ENCODE results near the gene MSN. TPM values are rescaled to one million over a fixed set of nuclear protein-coding genes. Genes with fewer than 3 reads are reported as not detected.

MSN gene
- total RNA-seq, 1 experiment from 2014 or later: 91.2 TPM

DNA sequence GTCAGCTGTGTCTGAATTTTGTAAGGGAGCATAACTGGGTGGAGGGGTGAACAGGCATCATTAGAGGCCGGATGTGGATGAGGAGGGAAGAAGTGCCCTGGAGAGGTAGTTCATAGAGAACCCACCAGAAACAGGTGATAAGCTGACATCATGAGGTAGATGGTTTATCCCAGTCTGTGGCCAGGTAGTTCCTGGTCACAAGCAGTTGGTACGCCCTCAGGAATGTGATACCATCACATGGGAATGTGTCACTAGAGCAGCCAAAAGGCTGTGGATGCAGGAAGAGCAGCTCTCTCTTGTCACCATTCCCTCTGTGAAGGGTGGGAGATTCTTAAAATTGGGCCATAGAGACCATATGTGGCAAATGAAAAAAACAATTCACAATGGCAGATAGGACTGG lies 21.9 kb downstream of the MSN start:
- Mint-ChIP-seq H3K4me1 (peaks cover 23% of the 10 kb centered on the region), H3K9me3 (peaks cover 11% of the 10 kb centered on the region), H3K27ac (no peak overlapping the region), H3K4me3 (no peak overlapping the region), H3K36me3 (peaks cover 10% of the 10 kb centered on the region; the same call in 1 of the 2 replicates), H3K27me3 (ENCODE audit: low read depth) (no peaks in the 10 kb centered on the region)
- ChIA-PET CTCF (no interaction called here), POLR2A (interaction anchor here (0.6 to 0.7 kb wide), 2 partner anchors 10 to 15 kb away, joined by 3 read pairs; no protein-coding TSS in a partner anchor)
- ATAC-seq (no peak), DNase-seq (ENCODE audit: low spot score) (no peak)
- TF ChIP-seq, protein P1, sequence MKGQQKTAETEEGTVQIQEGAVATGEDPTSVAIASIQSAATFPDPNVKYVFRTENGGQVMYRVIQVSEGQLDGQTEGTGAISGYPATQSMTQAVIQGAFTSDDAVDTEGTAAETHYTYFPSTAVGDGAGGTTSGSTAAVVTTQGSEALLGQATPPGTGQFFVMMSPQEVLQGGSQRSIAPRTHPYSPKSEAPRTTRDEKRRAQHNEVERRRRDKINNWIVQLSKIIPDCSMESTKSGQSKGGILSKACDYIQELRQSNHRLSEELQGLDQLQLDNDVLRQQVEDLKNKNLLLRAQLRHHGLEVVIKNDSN (CRISPR knock-in tag; IDR thresholded peaks at IDR 0.05): no peak
- no peak for TF ChIP-seq EMX1 (CRISPR knock-in tag; IDR thresholded peaks at IDR 0.05)
- TF ChIP-seq MXD4 (CRISPR knock-in tag; IDR thresholded peaks at IDR 0.05; ENCODE audit: borderline replicate concordance): no peak
- TF ChIP-seq NFYB (CRISPR knock-in tag; conservative IDR thresholded peaks at IDR 0.05; ENCODE audit: low read depth): no peak
- TF ChIP-seq, protein P2, sequence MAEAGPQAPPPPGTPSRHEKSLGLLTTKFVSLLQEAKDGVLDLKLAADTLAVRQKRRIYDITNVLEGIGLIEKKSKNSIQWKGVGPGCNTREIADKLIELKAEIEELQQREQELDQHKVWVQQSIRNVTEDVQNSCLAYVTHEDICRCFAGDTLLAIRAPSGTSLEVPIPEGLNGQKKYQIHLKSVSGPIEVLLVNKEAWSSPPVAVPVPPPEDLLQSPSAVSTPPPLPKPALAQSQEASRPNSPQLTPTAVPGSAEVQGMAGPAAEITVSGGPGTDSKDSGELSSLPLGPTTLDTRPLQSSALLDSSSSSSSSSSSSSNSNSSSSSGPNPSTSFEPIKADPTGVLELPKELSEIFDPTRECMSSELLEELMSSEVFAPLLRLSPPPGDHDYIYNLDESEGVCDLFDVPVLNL (CRISPR knock-in tag; IDR thresholded peaks at IDR 0.05; ENCODE audit: borderline replicate concordance, low read depth): no peak
- TF ChIP-seq, protein P3, sequence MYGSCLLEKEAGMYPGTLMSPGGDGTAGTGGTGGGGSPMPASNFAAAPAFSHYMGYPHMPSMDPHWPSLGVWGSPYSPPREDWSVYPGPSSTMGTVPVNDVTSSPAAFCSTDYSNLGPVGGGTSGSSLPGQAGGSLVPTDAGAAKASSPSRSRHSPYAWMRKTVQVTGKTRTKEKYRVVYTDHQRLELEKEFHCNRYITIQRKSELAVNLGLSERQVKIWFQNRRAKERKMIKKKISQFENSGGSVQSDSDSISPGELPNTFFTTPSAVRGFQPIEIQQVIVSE (CRISPR knock-in tag; IDR thresholded peaks at IDR 0.05; ENCODE audit: borderline replicate concordance): no peak
- TF ChIP-seq GTF2I (CRISPR knock-in tag; conservative IDR thresholded peaks at IDR 0.05): no peak
- TF ChIP-seq ZNF138 (CRISPR knock-in tag; conservative IDR thresholded peaks at IDR 0.05): no peak
- no peak for TF ChIP-seq ZNF232 (CRISPR knock-in tag; IDR thresholded peaks at IDR 0.05)
- TF ChIP-seq FOXJ3 (CRISPR knock-in tag; IDR thresholded peaks at IDR 0.05; ENCODE audit: borderline replicate concordance): no peak
- TF ChIP-seq, protein P4, sequence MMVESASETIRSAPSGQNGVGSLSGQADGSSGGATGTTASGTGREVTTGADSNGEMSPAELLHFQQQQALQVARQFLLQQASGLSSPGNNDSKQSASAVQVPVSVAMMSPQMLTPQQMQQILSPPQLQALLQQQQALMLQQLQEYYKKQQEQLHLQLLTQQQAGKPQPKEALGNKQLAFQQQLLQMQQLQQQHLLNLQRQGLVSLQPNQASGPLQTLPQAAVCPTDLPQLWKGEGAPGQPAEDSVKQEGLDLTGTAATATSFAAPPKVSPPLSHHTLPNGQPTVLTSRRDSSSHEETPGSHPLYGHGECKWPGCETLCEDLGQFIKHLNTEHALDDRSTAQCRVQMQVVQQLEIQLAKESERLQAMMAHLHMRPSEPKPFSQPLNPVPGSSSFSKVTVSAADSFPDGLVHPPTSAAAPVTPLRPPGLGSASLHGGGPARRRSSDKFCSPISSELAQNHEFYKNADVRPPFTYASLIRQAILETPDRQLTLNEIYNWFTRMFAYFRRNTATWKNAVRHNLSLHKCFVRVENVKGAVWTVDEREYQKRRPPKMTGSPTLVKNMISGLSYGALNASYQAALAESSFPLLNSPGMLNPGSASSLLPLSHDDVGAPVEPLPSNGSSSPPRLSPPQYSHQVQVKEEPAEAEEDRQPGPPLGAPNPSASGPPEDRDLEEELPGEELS (CRISPR knock-in tag; IDR thresholded peaks at IDR 0.05): no peak
- no peak for TF ChIP-seq ZNF121 (CRISPR knock-in tag; IDR thresholded peaks at IDR 0.05)
- TF ChIP-seq NR3C1 (CRISPR knock-in tag; conservative IDR thresholded peaks at IDR 0.05; ENCODE audit: low read depth): no peak
- no peak for TF ChIP-seq JUN (CRISPR knock-in tag; IDR thresholded peaks at IDR 0.05)
- no peak for TF ChIP-seq SMAD4 (CRISPR knock-in tag; IDR thresholded peaks at IDR 0.05)
- no peak for TF ChIP-seq CBFB (CRISPR knock-in tag; IDR thresholded peaks at IDR 0.05; ENCODE audit: low read depth)
- TF ChIP-seq, protein P5, sequence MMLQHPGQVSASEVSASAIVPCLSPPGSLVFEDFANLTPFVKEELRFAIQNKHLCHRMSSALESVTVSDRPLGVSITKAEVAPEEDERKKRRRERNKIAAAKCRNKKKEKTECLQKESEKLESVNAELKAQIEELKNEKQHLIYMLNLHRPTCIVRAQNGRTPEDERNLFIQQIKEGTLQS (CRISPR knock-in tag; conservative IDR thresholded peaks at IDR 0.05): no peak
- TF ChIP-seq, protein P6, sequence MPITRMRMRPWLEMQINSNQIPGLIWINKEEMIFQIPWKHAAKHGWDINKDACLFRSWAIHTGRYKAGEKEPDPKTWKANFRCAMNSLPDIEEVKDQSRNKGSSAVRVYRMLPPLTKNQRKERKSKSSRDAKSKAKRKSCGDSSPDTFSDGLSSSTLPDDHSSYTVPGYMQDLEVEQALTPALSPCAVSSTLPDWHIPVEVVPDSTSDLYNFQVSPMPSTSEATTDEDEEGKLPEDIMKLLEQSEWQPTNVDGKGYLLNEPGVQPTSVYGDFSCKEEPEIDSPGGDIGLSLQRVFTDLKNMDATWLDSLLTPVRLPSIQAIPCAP (CRISPR knock-in tag; IDR thresholded peaks at IDR 0.05): no peak
- TF ChIP-seq ZNF219 (CRISPR knock-in tag; IDR thresholded peaks at IDR 0.05; ENCODE audit: borderline replicate concordance): no peak

DNA sequence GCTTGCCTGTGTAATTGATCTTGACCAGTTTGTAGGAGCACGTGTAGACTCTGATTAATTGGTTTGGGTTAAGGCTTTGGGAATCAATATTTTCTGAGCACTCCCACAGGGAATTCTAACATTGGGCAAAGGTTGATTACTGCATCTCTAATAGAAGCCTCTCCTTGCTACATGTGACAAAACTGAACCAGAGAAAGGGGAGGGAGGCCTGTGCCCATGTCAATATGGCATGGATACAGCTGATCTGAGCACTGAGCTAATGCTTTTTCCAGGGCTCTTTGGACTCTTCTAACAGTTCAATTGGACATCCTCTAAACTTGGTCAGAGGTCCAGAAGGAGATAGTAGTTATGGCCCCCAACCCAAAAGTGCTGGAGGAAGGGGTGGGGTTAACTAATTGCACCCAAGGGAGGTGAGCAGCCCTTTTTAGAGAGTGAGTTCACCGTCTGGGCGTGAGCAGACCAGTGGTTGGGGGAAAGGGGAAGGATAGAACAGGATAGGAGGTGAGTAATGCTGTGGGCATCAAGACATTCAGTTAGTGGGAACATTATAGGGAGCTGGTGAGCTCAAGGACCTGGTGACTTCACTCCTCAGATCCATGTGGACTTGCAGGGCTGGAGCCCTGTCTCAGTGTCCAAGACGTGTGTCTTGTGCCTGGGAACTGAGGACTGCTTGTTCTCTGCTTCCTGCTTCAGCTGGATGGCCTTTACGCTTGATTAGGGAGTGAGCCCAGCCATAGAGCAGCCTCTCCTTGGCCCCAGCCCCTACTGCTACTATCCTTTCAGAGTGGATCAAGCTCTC lies 22.8 kb downstream of the MSN start:
- ChIA-PET CTCF (no interaction called here), POLR2A (no interaction called here)
- Mint-ChIP-seq H3K27me3 (ENCODE audit: low read depth) (no peaks in the 10 kb centered on the region), H3K4me3 (no peak overlapping the region), H3K36me3 (peaks cover 10% of the 10 kb centered on the region; the same call in 1 of the 2 replicates), H3K4me1 (peaks cover 25% of the 10 kb centered on the region), H3K27ac (no peak overlapping the region), H3K9me3 (peaks cover 11% of the 10 kb centered on the region)
- no peak for ATAC-seq
- DNase-seq (ENCODE audit: low spot score): no peak
- TF ChIP-seq JUN (CRISPR knock-in tag; IDR thresholded peaks at IDR 0.05) (no peak), SP1 (CRISPR knock-in tag; conservative IDR thresholded peaks at IDR 0.05) (no peak), ZNF121 (CRISPR knock-in tag; IDR thresholded peaks at IDR 0.05) (no peak)
- TF ChIP-seq, protein P7, sequence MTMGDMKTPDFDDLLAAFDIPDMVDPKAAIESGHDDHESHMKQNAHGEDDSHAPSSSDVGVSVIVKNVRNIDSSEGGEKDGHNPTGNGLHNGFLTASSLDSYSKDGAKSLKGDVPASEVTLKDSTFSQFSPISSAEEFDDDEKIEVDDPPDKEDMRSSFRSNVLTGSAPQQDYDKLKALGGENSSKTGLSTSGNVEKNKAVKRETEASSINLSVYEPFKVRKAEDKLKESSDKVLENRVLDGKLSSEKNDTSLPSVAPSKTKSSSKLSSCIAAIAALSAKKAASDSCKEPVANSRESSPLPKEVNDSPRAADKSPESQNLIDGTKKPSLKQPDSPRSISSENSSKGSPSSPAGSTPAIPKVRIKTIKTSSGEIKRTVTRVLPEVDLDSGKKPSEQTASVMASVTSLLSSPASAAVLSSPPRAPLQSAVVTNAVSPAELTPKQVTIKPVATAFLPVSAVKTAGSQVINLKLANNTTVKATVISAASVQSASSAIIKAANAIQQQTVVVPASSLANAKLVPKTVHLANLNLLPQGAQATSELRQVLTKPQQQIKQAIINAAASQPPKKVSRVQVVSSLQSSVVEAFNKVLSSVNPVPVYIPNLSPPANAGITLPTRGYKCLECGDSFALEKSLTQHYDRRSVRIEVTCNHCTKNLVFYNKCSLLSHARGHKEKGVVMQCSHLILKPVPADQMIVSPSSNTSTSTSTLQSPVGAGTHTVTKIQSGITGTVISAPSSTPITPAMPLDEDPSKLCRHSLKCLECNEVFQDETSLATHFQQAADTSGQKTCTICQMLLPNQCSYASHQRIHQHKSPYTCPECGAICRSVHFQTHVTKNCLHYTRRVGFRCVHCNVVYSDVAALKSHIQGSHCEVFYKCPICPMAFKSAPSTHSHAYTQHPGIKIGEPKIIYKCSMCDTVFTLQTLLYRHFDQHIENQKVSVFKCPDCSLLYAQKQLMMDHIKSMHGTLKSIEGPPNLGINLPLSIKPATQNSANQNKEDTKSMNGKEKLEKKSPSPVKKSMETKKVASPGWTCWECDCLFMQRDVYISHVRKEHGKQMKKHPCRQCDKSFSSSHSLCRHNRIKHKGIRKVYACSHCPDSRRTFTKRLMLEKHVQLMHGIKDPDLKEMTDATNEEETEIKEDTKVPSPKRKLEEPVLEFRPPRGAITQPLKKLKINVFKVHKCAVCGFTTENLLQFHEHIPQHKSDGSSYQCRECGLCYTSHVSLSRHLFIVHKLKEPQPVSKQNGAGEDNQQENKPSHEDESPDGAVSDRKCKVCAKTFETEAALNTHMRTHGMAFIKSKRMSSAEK (CRISPR knock-in tag; IDR thresholded peaks at IDR 0.05; ENCODE audit: borderline replicate concordance): no peak
- TF ChIP-seq, protein P8, sequence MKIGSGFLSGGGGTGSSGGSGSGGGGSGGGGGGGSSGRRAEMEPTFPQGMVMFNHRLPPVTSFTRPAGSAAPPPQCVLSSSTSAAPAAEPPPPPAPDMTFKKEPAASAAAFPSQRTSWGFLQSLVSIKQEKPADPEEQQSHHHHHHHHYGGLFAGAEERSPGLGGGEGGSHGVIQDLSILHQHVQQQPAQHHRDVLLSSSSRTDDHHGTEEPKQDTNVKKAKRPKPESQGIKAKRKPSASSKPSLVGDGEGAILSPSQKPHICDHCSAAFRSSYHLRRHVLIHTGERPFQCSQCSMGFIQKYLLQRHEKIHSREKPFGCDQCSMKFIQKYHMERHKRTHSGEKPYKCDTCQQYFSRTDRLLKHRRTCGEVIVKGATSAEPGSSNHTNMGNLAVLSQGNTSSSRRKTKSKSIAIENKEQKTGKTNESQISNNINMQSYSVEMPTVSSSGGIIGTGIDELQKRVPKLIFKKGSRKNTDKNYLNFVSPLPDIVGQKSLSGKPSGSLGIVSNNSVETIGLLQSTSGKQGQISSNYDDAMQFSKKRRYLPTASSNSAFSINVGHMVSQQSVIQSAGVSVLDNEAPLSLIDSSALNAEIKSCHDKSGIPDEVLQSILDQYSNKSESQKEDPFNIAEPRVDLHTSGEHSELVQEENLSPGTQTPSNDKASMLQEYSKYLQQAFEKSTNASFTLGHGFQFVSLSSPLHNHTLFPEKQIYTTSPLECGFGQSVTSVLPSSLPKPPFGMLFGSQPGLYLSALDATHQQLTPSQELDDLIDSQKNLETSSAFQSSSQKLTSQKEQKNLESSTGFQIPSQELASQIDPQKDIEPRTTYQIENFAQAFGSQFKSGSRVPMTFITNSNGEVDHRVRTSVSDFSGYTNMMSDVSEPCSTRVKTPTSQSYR (CRISPR knock-in tag; IDR thresholded peaks at IDR 0.05): no peak

Measured in WTC11 (cell line).